D721Med (cell line): Measurements from ENCODE around the gene TTC7B.

Experiments
- DNase-seq: peaks from one replicate; pipeline ENCODE4 v3.0.0; 2011; ENCODE audit warnings: low spot score; ENCODE audit not compliant: insufficient read length
- FAIRE-seq: peaks from 2 replicates; lab custom pipeline; 2011; peaks lifted over from hg19 to GRCh38; lab: Jason Lieb, UNC
- TF ChIP-seq, protein P1 (sequence below): IDR thresholded peaks from 2 replicates; pipeline ENCODE4 v1.5.1; 2012; ENCODE audit warnings: mild to moderate bottlenecking, control low read depth; ENCODE audit not compliant: insufficient read depth; ENCODE audit errors: missing control alignments

TTC7B gene

GRCh38 chr14:90513161-90514014 is 302.8 kb downstream of the TTC7B start:
- TF ChIP-seq, protein P1, sequence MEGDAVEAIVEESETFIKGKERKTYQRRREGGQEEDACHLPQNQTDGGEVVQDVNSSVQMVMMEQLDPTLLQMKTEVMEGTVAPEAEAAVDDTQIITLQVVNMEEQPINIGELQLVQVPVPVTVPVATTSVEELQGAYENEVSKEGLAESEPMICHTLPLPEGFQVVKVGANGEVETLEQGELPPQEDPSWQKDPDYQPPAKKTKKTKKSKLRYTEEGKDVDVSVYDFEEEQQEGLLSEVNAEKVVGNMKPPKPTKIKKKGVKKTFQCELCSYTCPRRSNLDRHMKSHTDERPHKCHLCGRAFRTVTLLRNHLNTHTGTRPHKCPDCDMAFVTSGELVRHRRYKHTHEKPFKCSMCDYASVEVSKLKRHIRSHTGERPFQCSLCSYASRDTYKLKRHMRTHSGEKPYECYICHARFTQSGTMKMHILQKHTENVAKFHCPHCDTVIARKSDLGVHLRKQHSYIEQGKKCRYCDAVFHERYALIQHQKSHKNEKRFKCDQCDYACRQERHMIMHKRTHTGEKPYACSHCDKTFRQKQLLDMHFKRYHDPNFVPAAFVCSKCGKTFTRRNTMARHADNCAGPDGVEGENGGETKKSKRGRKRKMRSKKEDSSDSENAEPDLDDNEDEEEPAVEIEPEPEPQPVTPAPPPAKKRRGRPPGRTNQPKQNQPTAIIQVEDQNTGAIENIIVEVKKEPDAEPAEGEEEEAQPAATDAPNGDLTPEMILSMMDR: no peak
- FAIRE-seq (no peak), DNase-seq (no peak)

DNA sequence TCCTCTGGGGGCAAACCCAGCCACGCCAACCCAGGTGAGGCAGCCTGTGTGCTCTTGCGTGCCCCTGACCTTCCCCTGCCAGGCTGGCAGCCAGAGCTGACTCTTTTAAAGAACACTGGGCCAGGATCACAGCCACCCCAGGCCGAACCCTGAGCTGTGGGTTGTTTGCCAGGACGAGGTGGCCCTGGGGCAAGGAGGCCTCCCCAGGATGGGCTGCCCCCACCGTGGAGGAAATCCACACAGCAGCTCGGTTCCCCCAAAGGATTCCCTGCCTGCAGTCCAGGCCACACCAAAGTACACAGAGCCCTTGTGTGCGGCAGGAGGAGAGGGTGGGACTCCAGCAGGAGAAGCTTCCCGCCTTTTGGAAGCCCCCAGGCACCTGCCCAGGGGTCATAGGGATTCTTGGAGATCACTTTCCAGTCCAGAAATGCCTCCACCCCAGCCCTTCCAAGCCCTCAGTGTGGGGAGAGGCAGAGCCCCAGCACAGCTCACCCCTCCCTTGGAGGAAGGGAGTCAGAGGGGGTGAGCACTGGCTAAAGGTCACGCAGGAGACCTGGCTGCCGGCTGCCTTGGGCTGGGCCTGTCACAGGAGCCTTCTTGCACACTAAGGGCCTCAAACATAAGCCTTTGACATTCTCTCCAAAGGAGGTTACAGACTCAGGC is 303.8 kb downstream of the TTC7B start:
- FAIRE-seq: no peak
- TF ChIP-seq, protein P1: no peak
- no peak for DNase-seq

DNA sequence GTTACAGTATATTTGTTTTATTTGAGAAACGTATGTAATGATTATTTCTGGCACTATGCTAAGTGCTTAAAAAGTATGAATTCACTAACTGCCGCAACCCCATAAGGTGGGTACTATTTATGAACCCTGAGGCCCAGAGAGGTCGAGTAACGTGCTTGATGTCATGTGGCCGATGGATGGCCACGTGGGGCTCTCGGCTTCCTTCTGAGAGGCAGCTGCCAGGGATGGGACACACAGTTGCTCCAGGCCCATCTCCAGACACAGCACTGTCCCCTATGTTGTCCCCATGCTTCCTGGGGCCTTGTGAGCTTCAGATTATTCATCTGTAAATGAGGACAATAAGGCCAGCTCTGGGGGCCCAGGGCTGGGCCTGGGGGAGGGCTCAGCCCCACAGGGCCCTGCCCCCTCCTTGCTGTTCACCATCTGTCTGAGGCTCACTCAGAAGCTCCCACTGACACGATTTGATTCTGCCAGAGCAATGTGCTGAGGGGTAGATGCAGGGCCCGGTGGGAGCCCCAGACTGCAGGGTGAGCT is 304.4 kb downstream of the TTC7B start:
- no peak for FAIRE-seq
- TF ChIP-seq, protein P1: no peak
- DNase-seq: no peak

- DNase-seq (no peak), FAIRE-seq (no peak)
- TF ChIP-seq, protein P1: no peak
These were observed 305.0 kb downstream of the TTC7B start for GRCh38 chr14:90511252-90511651.

- TF ChIP-seq, protein P1: no peak
- DNase-seq (no peak), FAIRE-seq (no peak)
These were observed 306.1 kb downstream of the TTC7B start for GRCh38 chr14:90510159-90510558.

GRCh38 chr14:90509403-90509802 is 306.8 kb downstream of the TTC7B start:
- no peak for DNase-seq
- TF ChIP-seq, protein P1: no peak
- no peak for FAIRE-seq
